ENCODE data around the gene ATP5F1B.
A peak's percentile ranks its signal among the peaks of the same experiment; 100 is the strongest.

Gene ATP5F1B

GRCh38 chr12:56628671-56629458, 16.9 kb downstream of the ATP5F1B start:
- peak overlapping the region; percentile 70 for H3K4me3 ChIP-seq (ENCODE audit: low read depth, low read length)
- TF ChIP-seq CTCF (IDR thresholded peaks at IDR 0.05; ENCODE audit: borderline replicate concordance, insufficient read depth, low read depth, low read length): no peak

GRCh38 chr12:56626701-56627100, 19.1 kb downstream of the ATP5F1B start:
- no peak for TF ChIP-seq CTCF (IDR thresholded peaks at IDR 0.05; ENCODE audit: borderline replicate concordance, insufficient read depth, low read depth, low read length)

GRCh38 chr12:56622535-56622934, 23.2 kb downstream of the ATP5F1B start:
- no peak for TF ChIP-seq CTCF (IDR thresholded peaks at IDR 0.05; ENCODE audit: borderline replicate concordance, insufficient read depth, low read depth, low read length)
- no peak overlapping the region for H3K4me3 ChIP-seq (ENCODE audit: low read depth, low read length)

More at GRCh38 chr12:56626701-56627100, 19.1 kb downstream of the ATP5F1B start:
- H3K4me3 ChIP-seq (ENCODE audit: low read depth, low read length): no peak overlapping the region

GRCh38 chr12:56616925-56617324, 28.9 kb downstream of the ATP5F1B start:
- TF ChIP-seq CTCF (IDR thresholded peaks at IDR 0.05; ENCODE audit: borderline replicate concordance, insufficient read depth, low read depth, low read length): no peak
- H3K4me3 ChIP-seq (ENCODE audit: low read depth, low read length): no peak overlapping the region

GRCh38 chr12:56616244-56616643, 29.5 kb downstream of the ATP5F1B start:
- no peak for TF ChIP-seq CTCF (IDR thresholded peaks at IDR 0.05; ENCODE audit: borderline replicate concordance, insufficient read depth, low read depth, low read length)
- H3K4me3 ChIP-seq (ENCODE audit: low read depth, low read length): no peak overlapping the region

- no peak for TF ChIP-seq CTCF (IDR thresholded peaks at IDR 0.05; ENCODE audit: borderline replicate concordance, insufficient read depth, low read depth, low read length)
- no peak overlapping the region for H3K4me3 ChIP-seq (ENCODE audit: low read depth, low read length)
Measured at GRCh38 chr12:56614627-56615026, 31.2 kb downstream of the ATP5F1B start.

- H3K4me3 ChIP-seq (ENCODE audit: low read depth, low read length): no peak overlapping the region
- TF ChIP-seq CTCF (IDR thresholded peaks at IDR 0.05; ENCODE audit: borderline replicate concordance, insufficient read depth, low read depth, low read length): no peak
Measured at GRCh38 chr12:56604355-56604754, 41.4 kb downstream of the ATP5F1B start.
